ENCODE results near the gene DMRTB1.

DNA sequence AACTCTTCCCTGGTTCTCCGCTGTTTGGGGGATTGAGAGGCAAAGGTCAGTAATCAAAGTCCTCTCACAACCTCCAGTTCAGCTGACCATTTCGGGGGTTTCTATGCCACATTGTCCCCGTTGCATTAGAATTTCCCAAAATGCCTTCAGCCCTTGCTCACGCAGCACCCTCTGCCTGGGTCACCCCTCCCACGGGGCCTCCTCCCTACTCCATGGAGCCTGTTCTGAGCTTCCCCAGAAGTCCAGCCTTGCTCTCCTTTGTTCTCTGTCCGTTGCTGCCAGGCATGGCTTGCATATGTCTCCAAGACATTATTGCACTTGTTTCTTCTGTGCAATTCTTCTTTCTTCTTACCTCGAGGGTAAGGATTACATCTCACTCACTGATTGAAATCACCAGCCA, 16.5 kb downstream of the DMRTB1 start:
- no peak for TF ChIP-seq EZH2phosphoT487 (IDR thresholded peaks at IDR 0.05; ENCODE audit: low read depth)
- TF ChIP-seq, protein P1, sequence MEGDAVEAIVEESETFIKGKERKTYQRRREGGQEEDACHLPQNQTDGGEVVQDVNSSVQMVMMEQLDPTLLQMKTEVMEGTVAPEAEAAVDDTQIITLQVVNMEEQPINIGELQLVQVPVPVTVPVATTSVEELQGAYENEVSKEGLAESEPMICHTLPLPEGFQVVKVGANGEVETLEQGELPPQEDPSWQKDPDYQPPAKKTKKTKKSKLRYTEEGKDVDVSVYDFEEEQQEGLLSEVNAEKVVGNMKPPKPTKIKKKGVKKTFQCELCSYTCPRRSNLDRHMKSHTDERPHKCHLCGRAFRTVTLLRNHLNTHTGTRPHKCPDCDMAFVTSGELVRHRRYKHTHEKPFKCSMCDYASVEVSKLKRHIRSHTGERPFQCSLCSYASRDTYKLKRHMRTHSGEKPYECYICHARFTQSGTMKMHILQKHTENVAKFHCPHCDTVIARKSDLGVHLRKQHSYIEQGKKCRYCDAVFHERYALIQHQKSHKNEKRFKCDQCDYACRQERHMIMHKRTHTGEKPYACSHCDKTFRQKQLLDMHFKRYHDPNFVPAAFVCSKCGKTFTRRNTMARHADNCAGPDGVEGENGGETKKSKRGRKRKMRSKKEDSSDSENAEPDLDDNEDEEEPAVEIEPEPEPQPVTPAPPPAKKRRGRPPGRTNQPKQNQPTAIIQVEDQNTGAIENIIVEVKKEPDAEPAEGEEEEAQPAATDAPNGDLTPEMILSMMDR (IDR thresholded peaks at IDR 0.05; ENCODE audit: low read depth, low read length), result no peak
